ENCODE measurements around the gene TTC27.

- TF ChIP-seq POLR2A (IDR thresholded peaks at IDR 0.05) (no peak), CTCF (IDR thresholded peaks at IDR 0.05) (no peak)
These were observed 202.3 kb downstream of the TTC27 start for GRCh38 chr2:32830196-32830595.

Data from uterus (tissue), 2 donors.